AG20443 (cell line): ENCODE results near the gene COL1A1.

ENCODE experiments used
- DNase-seq: peaks from one replicate; pipeline ENCODE4 v3.0.0; 2012; ENCODE audit warnings: low spot score, mixed read lengths

COL1A1 gene

DNA sequence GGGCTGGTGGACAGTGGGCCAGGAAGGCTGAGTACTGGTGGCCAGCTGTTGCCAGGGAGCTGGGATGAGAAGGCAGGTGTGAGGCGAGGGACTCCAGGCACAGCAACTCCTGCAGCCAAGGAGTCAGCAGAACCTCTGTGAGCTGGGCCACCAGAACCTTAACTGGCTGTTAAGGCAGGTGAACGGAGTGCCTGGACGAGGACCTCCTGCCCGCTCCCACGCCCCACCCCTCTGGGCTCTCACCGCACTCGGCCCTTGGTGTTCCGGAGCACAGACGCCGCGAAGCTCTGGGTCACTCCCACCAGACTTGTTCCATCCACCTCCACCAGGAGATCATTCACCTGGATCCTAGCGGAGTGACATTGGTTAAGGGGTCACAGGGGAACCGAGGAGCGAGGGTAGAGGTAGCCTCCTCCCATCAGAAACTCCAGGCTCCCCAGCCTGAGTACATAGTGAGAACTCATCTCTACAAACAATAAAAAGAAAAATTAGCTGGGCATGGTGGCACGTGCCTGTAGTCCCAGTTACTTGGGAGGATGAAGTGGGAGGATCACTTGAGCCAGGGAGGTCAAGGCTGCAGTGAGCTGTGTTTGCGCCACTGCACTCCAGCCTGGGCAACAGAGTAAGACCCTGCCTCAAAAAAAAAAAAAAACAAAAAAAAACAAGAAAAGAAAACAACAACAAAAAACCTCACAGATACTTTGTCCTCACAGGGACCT lies 60.2 kb downstream of the COL1A1 start:
- DNase-seq: no peak

DNA sequence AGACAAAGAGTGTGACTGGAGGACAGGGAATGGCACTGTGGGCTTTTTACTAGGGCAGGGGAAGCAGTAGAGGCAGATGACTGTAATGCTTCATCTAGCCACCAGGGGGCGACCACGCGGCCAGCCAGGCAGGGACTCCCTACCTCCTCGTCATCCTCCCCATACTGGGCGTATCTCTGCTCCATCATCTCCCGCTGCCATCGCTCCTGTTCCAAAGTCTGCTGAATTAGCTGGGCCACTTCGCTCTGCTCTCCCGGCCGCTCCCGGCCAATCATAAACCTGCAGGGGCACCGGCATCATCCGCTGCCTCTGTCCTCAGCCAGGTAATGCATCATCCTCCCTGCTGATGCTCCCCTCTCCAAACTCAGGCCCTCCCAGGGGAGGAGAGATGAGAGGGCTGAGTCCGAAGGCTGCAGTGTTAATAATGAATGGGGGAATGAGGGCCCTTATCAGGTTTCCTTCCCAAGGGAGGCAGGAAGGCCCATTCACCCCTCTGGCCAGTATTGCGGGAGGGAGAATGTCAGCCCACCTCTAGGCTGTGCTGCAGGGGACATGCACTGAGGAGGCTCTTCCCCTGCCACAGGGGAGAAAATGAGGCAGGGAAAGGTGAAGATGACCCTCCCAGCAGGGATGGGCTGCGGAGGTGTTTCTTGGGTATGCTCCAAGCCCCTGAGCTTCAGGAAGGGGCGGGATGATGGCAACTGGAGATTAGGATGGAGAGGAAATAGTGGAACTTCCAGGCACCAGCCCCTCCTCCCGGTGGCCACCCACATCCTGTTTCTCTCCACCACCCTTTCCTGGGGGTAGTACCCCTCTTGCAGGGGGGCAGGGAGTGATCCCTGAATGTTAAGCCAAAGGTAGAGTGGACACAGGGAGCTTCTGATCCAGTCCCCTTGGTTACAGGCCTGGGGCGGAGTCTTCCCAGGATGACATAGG lies 61.2 kb downstream of the COL1A1 start:
- peak; percentile 92 for DNase-seq

DNA sequence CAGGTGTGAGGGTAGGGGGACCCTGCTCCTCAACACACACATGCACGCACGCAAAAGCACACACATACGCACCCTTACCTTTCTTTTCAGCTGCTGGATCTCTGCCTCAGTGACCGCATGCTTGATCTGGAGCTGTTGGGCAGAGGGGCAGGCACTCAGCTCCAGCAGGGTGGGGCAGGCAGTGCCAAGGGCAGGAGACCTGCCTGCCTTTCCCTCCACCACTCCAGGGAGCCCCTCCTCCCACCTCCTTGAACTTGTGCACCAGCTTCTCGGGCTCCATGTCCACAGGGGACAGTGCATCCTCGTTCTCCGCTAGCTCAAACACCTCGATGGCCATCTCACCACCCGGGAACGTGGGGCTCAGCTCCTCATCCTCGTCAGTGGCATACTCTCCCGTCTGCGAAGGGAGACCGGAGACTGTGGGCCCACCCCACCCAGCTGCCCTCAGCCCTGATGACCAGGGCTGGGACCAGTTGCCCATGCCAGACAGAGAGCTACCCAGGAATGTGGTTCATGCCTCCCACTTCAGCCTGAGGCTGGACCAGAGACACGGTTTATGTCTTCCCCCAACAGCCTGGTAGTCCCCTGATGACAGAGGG lies 62.1 kb downstream of the COL1A1 start:
- no peak for DNase-seq

DNA sequence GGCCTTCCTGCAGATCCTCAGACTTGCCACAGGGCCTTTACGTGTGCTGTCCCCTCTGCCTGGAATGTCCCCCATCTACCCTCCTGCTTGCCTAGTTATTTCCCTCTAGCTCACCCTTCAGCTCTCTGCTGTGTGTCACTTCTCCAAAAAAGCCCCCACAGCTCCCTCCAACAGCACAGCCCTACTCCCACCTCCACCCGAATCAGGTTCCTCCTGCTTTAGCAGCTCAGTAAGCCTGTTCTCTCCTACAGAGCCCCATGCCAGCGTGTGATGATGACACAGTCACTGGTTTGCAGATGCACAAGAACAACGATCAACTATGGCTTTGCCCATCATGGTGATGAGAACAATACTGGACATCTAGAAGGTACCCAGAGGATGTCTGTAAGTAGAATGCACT lies 64.4 kb downstream of the COL1A1 start:
- DNase-seq: no peak

DNA sequence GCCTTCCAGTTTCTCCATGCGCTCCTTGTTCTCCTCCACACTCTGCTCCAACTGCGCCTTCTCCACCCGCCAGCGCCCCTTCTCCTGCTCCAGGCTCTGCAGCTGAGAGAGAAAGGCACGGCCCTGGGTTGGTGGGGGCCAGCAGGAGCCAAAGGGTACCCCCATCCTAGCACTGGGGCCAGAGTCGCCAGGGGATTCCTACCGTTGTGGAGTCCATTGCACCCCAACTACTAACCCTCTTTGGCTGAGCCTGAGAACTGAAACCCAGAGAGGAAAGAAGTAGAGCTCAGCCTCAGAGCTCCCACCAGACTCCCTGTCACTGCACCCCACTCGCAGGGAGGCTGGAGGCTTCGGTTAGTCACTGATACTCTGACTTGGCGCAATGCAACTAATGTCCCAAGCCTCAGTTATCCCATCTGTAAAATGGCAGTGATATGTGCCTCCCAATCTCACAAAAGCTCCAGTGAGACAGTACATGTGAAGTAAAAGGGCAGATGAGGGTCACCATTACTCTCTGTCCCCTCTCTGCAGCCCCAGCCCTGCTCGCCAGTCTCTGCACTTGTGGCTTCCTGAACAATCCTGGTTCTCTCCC lies 65.2 kb downstream of the COL1A1 start:
- no peak for DNase-seq

DNA sequence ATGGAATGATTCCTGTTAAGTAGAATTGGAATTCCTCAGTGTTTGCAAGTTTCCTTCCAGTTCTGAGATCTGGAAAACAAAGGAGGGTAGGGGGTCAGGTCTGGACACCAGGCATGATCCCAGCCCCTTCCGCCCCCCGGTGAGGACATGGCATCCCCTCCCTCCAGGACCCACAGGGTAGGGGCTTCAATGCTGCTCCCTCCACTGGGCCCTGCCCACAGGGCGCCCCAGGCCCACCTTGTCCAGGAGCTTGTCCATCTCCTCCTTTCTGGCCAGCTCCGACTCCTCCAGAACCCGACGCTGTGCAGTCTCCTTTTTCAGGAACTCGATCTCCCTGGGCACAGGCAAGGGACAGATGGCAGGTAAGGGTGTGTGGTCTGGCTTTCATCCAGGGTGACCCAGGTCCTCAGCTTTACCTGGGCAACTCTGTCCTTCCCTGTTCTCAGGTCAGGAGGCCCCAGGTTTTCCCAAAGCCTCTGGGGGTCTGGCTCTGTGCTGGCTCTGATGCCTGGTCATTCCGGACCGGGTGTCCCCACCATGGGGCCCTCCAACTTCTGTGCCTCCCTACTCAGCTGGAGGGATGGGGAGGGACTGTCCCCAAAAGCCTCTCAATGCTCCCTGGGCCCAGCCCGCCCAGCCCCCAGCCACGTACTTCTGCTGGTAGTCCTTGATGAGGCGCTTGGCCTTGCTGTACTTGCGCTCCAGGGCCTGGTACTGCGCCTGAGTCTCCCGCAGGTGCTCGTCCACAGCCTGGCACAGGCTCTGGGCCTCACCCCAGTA lies 65.9 kb downstream of the COL1A1 start:
- no peak for DNase-seq

DNA sequence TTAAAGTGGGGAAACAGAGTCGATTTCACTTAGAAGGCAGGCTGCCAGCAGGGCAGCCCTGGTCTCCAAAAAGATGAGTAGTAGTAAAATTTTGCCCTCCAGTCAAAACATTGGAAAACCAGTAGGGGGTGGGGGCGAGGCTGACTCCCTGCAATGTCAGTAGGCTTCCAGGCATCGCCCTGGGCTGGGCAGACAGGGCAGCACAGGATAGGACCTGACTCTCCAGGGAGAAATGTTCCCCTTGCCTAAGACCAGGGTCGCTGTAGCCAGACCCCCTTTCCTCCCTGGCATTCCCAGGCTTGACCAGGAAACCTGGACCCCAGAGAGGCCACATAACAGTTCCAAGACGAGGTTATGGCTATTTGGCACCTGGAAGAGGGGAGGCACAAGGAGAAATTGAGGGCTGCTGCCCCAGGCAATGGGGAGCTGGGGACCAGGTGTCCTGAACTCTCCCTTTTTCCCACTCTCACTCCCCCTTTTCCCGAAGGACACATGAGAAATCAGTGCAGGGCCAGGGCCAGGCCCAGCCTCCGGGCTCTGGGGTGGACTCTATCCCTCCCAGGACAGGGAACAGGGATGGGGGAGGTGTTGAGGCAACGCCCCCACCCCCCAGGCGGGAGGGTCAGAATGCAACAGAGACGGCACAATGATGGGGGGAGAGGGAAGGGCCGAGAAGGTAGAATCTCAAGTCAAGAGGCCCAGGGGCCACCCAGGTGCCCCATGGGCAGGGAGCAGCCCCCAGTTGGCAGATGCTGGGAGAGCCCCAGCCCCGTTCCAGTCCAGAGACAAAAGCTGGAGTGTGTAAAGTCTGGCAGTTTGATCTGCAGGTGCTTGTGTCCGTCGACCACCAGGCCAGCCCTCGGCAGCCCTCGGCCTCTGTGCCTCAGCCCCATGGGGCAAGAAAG lies 67.0 kb downstream of the COL1A1 start:
- DNase-seq: peak; percentile 68

DNA sequence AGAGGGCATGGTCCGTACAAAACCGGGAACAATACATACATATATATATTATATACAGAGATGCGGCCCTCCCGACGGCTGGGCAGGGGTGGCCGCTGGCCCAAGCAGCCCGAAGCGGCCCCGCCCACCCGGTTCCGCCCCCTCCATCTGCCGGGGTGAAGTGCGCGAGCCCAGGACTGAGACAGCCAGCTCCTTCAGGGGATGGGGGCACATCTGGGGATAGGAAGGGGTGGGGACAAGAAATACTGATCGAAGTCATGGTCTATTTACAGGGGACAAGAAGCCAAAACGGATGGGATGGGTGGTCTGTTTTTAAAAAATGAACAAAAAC lies 67.7 kb downstream of the COL1A1 start:
- DNase-seq: peak; percentile 68
